BJ (cell line): ENCODE results near the gene CCIN. TPM values are rescaled to one million over a fixed set of nuclear protein-coding genes. Genes with fewer than 3 reads are reported as not detected.

Experiments used
- CTCF ChIA-PET: fragments of 350-600 bp; formaldehyde crosslinking; extraction: SDS; loops from one replicate; lab custom pipeline; 2021; ENCODE audit warnings: antibody characterized with exemption, inconsistent platforms; lab: Yijun Ruan, JAX
- POLR2A ChIA-PET: fragments of 300-600 bp; sonication (Branson Sonifier 250); formaldehyde crosslinking; extraction: SDS; loops from one replicate; lab custom pipeline; 2021; ENCODE audit warnings: antibody characterized with exemption; lab: Charles Lee
- DNase-seq: peaks from one replicate; pipeline ENCODE4 v3.0.0-alpha.2; 2011; ENCODE audit warnings: low read depth
- H3K27me3 ChIP-seq: 2 replicates; pipeline ENCODE4 v1.6.0; 2011; ENCODE audit warnings: low read length; ENCODE audit not compliant: control insufficient read depth, insufficient read depth
- H3K36me3 ChIP-seq: 2 replicates; pipeline ENCODE4 v1.5.1; 2011; ENCODE audit warnings: low read length; ENCODE audit not compliant: control insufficient read depth, insufficient read depth
- H3K4me3 ChIP-seq: 2 replicates; pipeline ENCODE4 v1.5.1; 2011; ENCODE audit warnings: low read depth, mild to moderate bottlenecking, control low read depth, low read length
- CTCF ChIP-seq: IDR thresholded peaks from 2 replicates; pipeline ENCODE4 v1.5.1; 2011; ENCODE audit warnings: low read depth, mild to moderate bottlenecking, control low read depth, inconsistent platforms, low read length, moderate library complexity; ENCODE audit not compliant: insufficient read depth
- polyA plus RNA-seq: library from polyadenylated mRNA; depleted of rRNA; stranded (reverse); fragments of >200 nt; gene quantifications from 2 replicates; pipeline ENCODE4 v1.2.3, GENCODE V29; 2011

The CCIN gene
- polyA plus RNA-seq, 1 experiment, result 1.7 TPM

DNA sequence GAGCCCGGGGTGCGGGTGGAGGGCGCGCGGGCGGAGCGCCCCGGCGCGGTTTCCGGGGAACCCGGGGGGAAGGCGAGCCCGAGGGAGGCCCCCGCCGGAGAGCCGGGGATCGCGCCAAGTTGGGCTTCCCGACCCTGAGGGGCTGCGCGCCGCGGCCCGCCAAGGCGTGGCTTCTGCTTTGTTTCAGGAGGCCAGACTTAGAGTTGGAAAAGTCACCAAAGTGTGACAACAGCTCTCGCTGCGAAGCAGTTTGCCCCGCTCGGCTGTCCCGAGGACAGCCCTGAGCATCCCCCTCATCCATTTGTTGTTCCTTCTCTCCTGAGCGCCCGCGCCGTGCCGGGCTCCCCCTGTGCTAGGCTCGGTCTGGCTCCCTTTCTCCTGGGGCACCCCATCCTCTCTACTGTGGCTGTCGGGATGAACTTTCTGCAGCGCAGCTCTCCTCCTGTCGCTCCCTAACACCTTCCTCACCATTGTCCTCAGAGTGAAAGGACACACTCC is 32.2 kb upstream of the CCIN start:
- Histone ChIP-seq H3K27me3 (no peaks in the 10 kb centered on the region), H3K4me3 (peak overlapping the region; percentile 51), H3K36me3 (no peaks in the 10 kb centered on the region)
- CTCF ChIA-PET, result interaction anchor here (1.0 to 9.2 kb wide), 3 partner anchors 10 to 33 kb away, joined by 3 to 77 read pairs (median 5); no protein-coding TSS in a partner anchor
- POLR2A ChIA-PET, result interaction anchor here (1.2 kb wide), 1 partner anchor 12 kb away, joined by 6 read pairs; no protein-coding TSS in a partner anchor
- no peak; the same call in 1 of the 2 replicates for TF ChIP-seq CTCF
- DNase-seq, result no peak

- TF ChIP-seq CTCF, result no peak
- no peak for DNase-seq
- POLR2A ChIA-PET, result interaction anchor here (0.6 to 1.2 kb wide), 2 partner anchors 11 to 57 kb away, joined by 5 to 6 read pairs; no protein-coding TSS in a partner anchor
- peak overlapping the region; percentile 51 for H3K4me3 ChIP-seq
- H3K27me3 ChIP-seq, result no peaks in the 10 kb centered on the region
- CTCF ChIA-PET, result interaction anchor here (1.0 to 9.2 kb wide), 3 partner anchors 10 to 35 kb away, joined by 3 to 77 read pairs (median 5); no protein-coding TSS in a partner anchor
- no peaks in the 10 kb centered on the region for H3K36me3 ChIP-seq
These were observed 31.7 kb upstream of the CCIN start for GRCh38 chr9:36137392-36138004.

DNA sequence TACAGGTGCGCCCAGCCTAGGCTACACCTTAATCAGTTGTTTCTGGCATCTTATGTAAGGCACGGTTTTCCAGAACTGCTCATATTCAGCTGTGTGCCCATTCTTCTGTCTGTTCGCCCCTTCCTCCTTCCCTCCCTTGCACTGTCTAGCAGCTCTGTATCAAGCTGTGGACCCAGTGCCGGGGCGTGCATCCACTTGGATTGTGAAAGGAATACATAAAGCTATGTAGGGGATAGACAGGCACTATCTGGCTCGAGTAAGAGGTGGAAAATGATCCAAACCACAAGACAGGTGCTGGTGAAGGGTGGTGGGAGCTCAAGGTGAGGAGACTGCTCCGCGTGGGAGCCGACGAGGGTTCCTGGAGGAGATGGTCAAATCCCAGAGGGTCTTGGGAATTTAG is 30.7 kb upstream of the CCIN start:
- ChIA-PET CTCF (interaction anchor here (0.7 to 9.2 kb wide), 3 partner anchors 26 to 52 kb away, joined by 3 to 77 read pairs (median 3); partner anchors contain the start of gene CLTA), POLR2A (no interaction called here)

GRCh38 chr9:36138901-36139300 is 30.3 kb upstream of the CCIN start:
- ChIA-PET CTCF (interaction anchor here (0.7 to 9.2 kb wide), 3 partner anchors 26 to 349 kb away, joined by 3 to 77 read pairs (median 3); partner anchors contain the start of gene CLTA), POLR2A (no interaction called here)
- DNase-seq, result no peak
- H3K36me3 ChIP-seq, result no peaks in the 10 kb centered on the region
- no peak for TF ChIP-seq CTCF
- no peaks in the 10 kb centered on the region for H3K27me3 ChIP-seq
- H3K4me3 ChIP-seq, result no peak overlapping the region

More for the DNA sequence above, 30.7 kb upstream of the CCIN start:
- no peaks in the 10 kb centered on the region for H3K27me3 ChIP-seq
- H3K4me3 ChIP-seq, result no peak overlapping the region
- TF ChIP-seq CTCF, result no peak
- no peak for DNase-seq
- no peaks in the 10 kb centered on the region for H3K36me3 ChIP-seq
